Mesendoderm (in vitro differentiated cells): Measurements from ENCODE around the gene ABCC9.

Source experiments
- DNase-seq: peaks from one replicate; pipeline ENCODE4 v3.0.0; 2013
- H2AK5ac ChIP-seq: 2 replicates; pipeline ENCODE4 v1.6.1; 2013; ENCODE audit warnings: low read length, inconsistent platforms
- H2BK120ac ChIP-seq: 2 replicates; pipeline ENCODE4 v1.6.1; 2013; ENCODE audit warnings: low read depth, mild to moderate bottlenecking, low read length, moderate library complexity, mixed read lengths
- H2BK15ac ChIP-seq: replicated peaks from 2 replicates; pipeline ENCODE4 v1.6.1; 2013; ENCODE audit warnings: low read depth, mild to moderate bottlenecking, moderate library complexity
- H2BK5ac ChIP-seq: 2 replicates; pipeline ENCODE4 v1.6.1; 2013; ENCODE audit warnings: low read length, inconsistent platforms
- H3K18ac ChIP-seq: 2 replicates; pipeline ENCODE4 v1.6.1; 2013; ENCODE audit warnings: mild to moderate bottlenecking, low read length, mixed read lengths
- H3K23ac ChIP-seq: one replicate; pipeline ENCODE4 v1.6.1; 2013; ENCODE audit warnings: low read length
- H3K27ac ChIP-seq: 2 replicates; pipeline ENCODE4 v1.5.1; 2013; ENCODE audit warnings: low read depth, mild to moderate bottlenecking, inconsistent platforms, low read length, moderate library complexity
- H3K27me3 ChIP-seq: 2 replicates; pipeline ENCODE4 v1.6.1; 2013; ENCODE audit warnings: low read length, control low read depth, mild to moderate bottlenecking, inconsistent platforms; ENCODE audit not compliant: insufficient read depth, poor library complexity
- H3K36me3 ChIP-seq: 2 replicates; pipeline ENCODE4 v1.6.1; 2013; ENCODE audit warnings: low read length, inconsistent platforms; ENCODE audit not compliant: control insufficient read depth, insufficient read depth
- H3K4ac ChIP-seq: one replicate; pipeline ENCODE4 v1.6.1; 2013; ENCODE audit warnings: low read depth, mild to moderate bottlenecking, low read length, moderate library complexity
- H3K4me1 ChIP-seq: 2 replicates; pipeline ENCODE4 v1.6.1; 2013; ENCODE audit warnings: low read depth, low read length, inconsistent platforms; ENCODE audit not compliant: control insufficient read depth
- H3K4me2 ChIP-seq: 2 replicates; pipeline ENCODE4 v1.6.1; 2013; ENCODE audit warnings: low read length
- H3K4me3 ChIP-seq: 2 replicates; pipeline ENCODE4 v1.5.1; 2013; ENCODE audit warnings: mild to moderate bottlenecking, low read length
- H3K56ac ChIP-seq: one replicate; pipeline ENCODE4 v1.6.1; 2013; ENCODE audit warnings: low read length
- H3K79me1 ChIP-seq: 2 replicates; pipeline ENCODE4 v1.6.1; 2013; ENCODE audit warnings: low read length, inconsistent platforms
- H3K79me2 ChIP-seq: 2 replicates; pipeline ENCODE4 v1.6.1; 2013; ENCODE audit warnings: mild to moderate bottlenecking, low read length; ENCODE audit not compliant: control insufficient read depth, insufficient read depth
- H3K9ac ChIP-seq: 2 replicates; pipeline ENCODE4 v1.6.1; 2013; ENCODE audit warnings: low read length, inconsistent platforms
- H4K5ac ChIP-seq: one replicate; pipeline ENCODE4 v1.6.1; 2013; ENCODE audit warnings: low read length
- H4K8ac ChIP-seq: one replicate; pipeline ENCODE4 v1.6.1; 2013; ENCODE audit warnings: low read depth, mild to moderate bottlenecking, control low read depth, low read length, moderate library complexity
- WGBS: extraction: QIAGEN DNeasy Blood & Tissue Kit; methylation state at CpG from one replicate; pipeline ENCODE4 v1.1.7; 2013; ENCODE audit warnings: low lambda C conversion rate, missing lambda C conversion rate; ENCODE audit not compliant: insufficient coverage; ENCODE audit errors: extremely low coverage; 5-methylcytosine and 5-hydroxymethylcytosine counted together

The ABCC9 gene

DNA sequence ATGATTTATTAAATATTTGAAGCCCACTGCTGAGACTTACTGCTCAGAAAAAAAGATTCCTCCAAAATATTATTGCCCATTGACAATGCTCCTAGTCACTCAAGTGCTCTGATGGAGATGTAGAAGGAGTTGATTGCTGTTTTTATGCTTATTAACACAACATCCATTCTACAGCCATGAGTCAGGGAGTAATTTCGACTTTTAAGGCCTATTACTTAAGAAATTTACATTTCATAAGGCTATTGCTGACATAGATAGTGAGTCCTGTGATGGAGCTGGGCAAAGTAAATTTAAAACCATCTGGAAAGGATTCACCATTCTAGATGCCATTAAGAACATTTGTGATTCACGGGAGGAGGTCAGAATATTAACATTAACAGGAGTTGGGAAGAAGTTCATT lies 171.9 kb downstream of the ABCC9 start:
- no peaks in the 10 kb centered on the region for H3K27me3 ChIP-seq
- H3K4me3 ChIP-seq: no peak overlapping the region
- no peak overlapping the region for H3K18ac ChIP-seq
- H3K4ac ChIP-seq: no peak overlapping the region
- no peak overlapping the region for H3K4me2 ChIP-seq
- no peaks in the 10 kb centered on the region for H3K4me1 ChIP-seq
- H3K56ac ChIP-seq: no peak overlapping the region
- H2AK5ac ChIP-seq: no peak overlapping the region
- H3K36me3 ChIP-seq: no peaks in the 10 kb centered on the region
- no peaks in the 10 kb centered on the region for H3K79me2 ChIP-seq
- H3K27ac ChIP-seq: no peak overlapping the region
- no peak overlapping the region for H2BK5ac ChIP-seq
- no peak overlapping the region for H2BK15ac ChIP-seq
- H2BK120ac ChIP-seq: no peak overlapping the region
- no peak overlapping the region for H3K23ac ChIP-seq
- no peaks in the 10 kb centered on the region for H3K79me1 ChIP-seq
- WGBS: no CpG with 5 or more reads among the region's 2 CpGs
- DNase-seq: no peak
- H4K5ac ChIP-seq: no peak overlapping the region
- H4K8ac ChIP-seq: no peak overlapping the region
- no peak overlapping the region for H3K9ac ChIP-seq

DNA sequence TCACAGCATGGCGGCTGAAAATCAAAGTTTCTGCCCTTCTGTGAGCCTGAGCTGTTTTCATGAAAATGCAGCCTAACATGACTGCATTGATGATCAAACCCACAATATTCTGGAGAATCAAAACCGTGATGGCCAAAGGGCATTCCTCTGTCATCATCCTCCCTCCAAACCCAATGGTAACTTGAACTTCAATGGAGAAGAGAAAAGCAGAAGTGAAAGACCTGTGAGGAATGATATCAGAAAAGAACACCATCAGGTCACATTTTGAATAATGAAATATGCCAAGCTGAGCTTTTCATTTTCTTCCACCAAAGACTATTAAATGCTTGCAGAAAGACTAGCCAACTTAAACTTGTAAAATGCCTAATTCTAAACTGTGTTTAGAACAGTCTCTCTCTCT lies 174.8 kb downstream of the ABCC9 start:
- no CpG with 5 or more reads among the region's 2 CpGs for WGBS
- H3K4ac ChIP-seq: no peak overlapping the region
- no peak overlapping the region for H4K8ac ChIP-seq
- H3K36me3 ChIP-seq: no peaks in the 10 kb centered on the region
- H2AK5ac ChIP-seq: no peak overlapping the region
- no peak for DNase-seq
- H3K56ac ChIP-seq: no peak overlapping the region
- H2BK15ac ChIP-seq: no peak overlapping the region
- no peaks in the 10 kb centered on the region for H3K79me1 ChIP-seq
- no peak overlapping the region for H3K9ac ChIP-seq
- H3K23ac ChIP-seq: no peak overlapping the region
- H3K27ac ChIP-seq: no peak overlapping the region
- H3K4me1 ChIP-seq: no peaks in the 10 kb centered on the region
- H4K5ac ChIP-seq: no peak overlapping the region
- no peaks in the 10 kb centered on the region for H3K27me3 ChIP-seq
- no peaks in the 10 kb centered on the region for H3K79me2 ChIP-seq
- H2BK5ac ChIP-seq: no peak overlapping the region
- no peak overlapping the region for H3K18ac ChIP-seq
- no peak overlapping the region for H2BK120ac ChIP-seq
- no peak overlapping the region for H3K4me2 ChIP-seq
- H3K4me3 ChIP-seq: no peak overlapping the region

GRCh38 chr12:21764950-21765349 lies 176.3 kb downstream of the ABCC9 start:
- no peaks in the 10 kb centered on the region for H3K79me2 ChIP-seq
- no peak overlapping the region for H3K27ac ChIP-seq
- WGBS: no CpG with 5 or more reads among the region's 4 CpGs
- DNase-seq: no peak
- no peak overlapping the region for H2AK5ac ChIP-seq
- H3K4me2 ChIP-seq: no peak overlapping the region
- H3K4me1 ChIP-seq: no peaks in the 10 kb centered on the region
- no peak overlapping the region for H2BK120ac ChIP-seq
- no peak overlapping the region for H3K18ac ChIP-seq
- H2BK5ac ChIP-seq: no peak overlapping the region
- no peaks in the 10 kb centered on the region for H3K27me3 ChIP-seq
- H3K23ac ChIP-seq: no peak overlapping the region
- no peaks in the 10 kb centered on the region for H3K79me1 ChIP-seq
- H4K8ac ChIP-seq: no peak overlapping the region
- no peak overlapping the region for H3K56ac ChIP-seq
- H2BK15ac ChIP-seq: no peak overlapping the region
- no peak overlapping the region for H3K9ac ChIP-seq
- no peak overlapping the region for H3K4ac ChIP-seq
- H4K5ac ChIP-seq: no peak overlapping the region
- H3K36me3 ChIP-seq: no peaks in the 10 kb centered on the region
- no peak overlapping the region for H3K4me3 ChIP-seq

GRCh38 chr12:21764065-21764464 lies 177.2 kb downstream of the ABCC9 start:
- Histone ChIP-seq H4K5ac (no peak overlapping the region), H3K56ac (no peak overlapping the region), H3K27ac (no peak overlapping the region), H3K23ac (no peak overlapping the region), H2AK5ac (no peak overlapping the region), H3K79me2 (no peaks in the 10 kb centered on the region), H2BK5ac (no peak overlapping the region), H3K18ac (no peak overlapping the region), H3K4ac (no peak overlapping the region), H3K79me1 (no peaks in the 10 kb centered on the region), H3K36me3 (no peaks in the 10 kb centered on the region), H2BK120ac (no peak overlapping the region), H3K27me3 (no peaks in the 10 kb centered on the region), H2BK15ac (no peak overlapping the region), H3K4me2 (no peak overlapping the region), H3K4me3 (no peak overlapping the region), H3K4me1 (no peaks in the 10 kb centered on the region), H3K9ac (no peak overlapping the region), H4K8ac (no peak overlapping the region)
- no peak for DNase-seq
- no CpG with 5 or more reads among the region's 2 CpGs for WGBS

- no peak overlapping the region for H3K4ac ChIP-seq
- no peak overlapping the region for H3K4me3 ChIP-seq
- H3K18ac ChIP-seq: no peak overlapping the region
- H3K9ac ChIP-seq: no peak overlapping the region
- no peak overlapping the region for H3K27ac ChIP-seq
- H2AK5ac ChIP-seq: no peak overlapping the region
- H3K79me2 ChIP-seq: no peaks in the 10 kb centered on the region
- H3K23ac ChIP-seq: no peak overlapping the region
- no peak overlapping the region for H2BK5ac ChIP-seq
- H4K8ac ChIP-seq: no peak overlapping the region
- H3K56ac ChIP-seq: no peak overlapping the region
- no peaks in the 10 kb centered on the region for H3K36me3 ChIP-seq
- H2BK15ac ChIP-seq: no peak overlapping the region
- no peak for DNase-seq
- no peak overlapping the region for H3K4me2 ChIP-seq
- H4K5ac ChIP-seq: no peak overlapping the region
- no CpG with 5 or more reads among the region's 2 CpGs for WGBS
- no peaks in the 10 kb centered on the region for H3K79me1 ChIP-seq
- H2BK120ac ChIP-seq: no peak overlapping the region
- no peaks in the 10 kb centered on the region for H3K4me1 ChIP-seq
- H3K27me3 ChIP-seq: no peaks in the 10 kb centered on the region
Measured at GRCh38 chr12:21763531-21763930, 177.7 kb downstream of the ABCC9 start.

- no CpG with 5 or more reads among the region's 5 CpGs for WGBS
- Histone ChIP-seq H4K8ac (no peak overlapping the region), H3K18ac (no peak overlapping the region), H3K36me3 (no peaks in the 10 kb centered on the region), H3K27ac (no peak overlapping the region), H3K56ac (no peak overlapping the region), H3K79me2 (no peaks in the 10 kb centered on the region), H4K5ac (no peak overlapping the region), H3K9ac (no peak overlapping the region), H3K4me1 (no peaks in the 10 kb centered on the region), H2BK15ac (no peak overlapping the region), H2BK5ac (no peak overlapping the region), H3K4me2 (no peak overlapping the region), H2BK120ac (no peak overlapping the region), H3K4me3 (no peak overlapping the region), H2AK5ac (no peak overlapping the region), H3K27me3 (no peaks in the 10 kb centered on the region), H3K79me1 (no peaks in the 10 kb centered on the region), H3K23ac (no peak overlapping the region), H3K4ac (no peak overlapping the region)
- DNase-seq: no peak
Measured at GRCh38 chr12:21759737-21760136, 181.5 kb downstream of the ABCC9 start.
